OCI-LY1 (cell line): ENCODE data around the gene PLA2G6.

Source experiments
- H2AFZ ChIP-seq: fragments of 200-600 bp; sonication (generic), shearing (Covaris generic); 2 replicates; pipeline ENCODE4 v1.6.0; 2014; ENCODE audit warnings: antibody characterized with exemption, mild to moderate bottlenecking, low read length
- H3F3A ChIP-seq: fragments of 200-600 bp; sonication (generic), shearing (Covaris generic); 2 replicates; pipeline ENCODE4 v1.6.0; 2014; ENCODE audit warnings: mild to moderate bottlenecking, antibody characterized with exemption, low read length, moderate library complexity; ENCODE audit not compliant: insufficient read depth
- H3K27ac ChIP-seq: fragments of 200-600 bp; sonication (generic); 2 replicates; pipeline ENCODE4 v1.5.1; 2014; ENCODE audit warnings: low read length, mixed run types, mild to moderate bottlenecking, low read depth; ENCODE audit not compliant: poor library complexity, severe bottlenecking
- H3K27me3 ChIP-seq: fragments of 200-600 bp; sonication (generic); 2 replicates; pipeline ENCODE4 v1.6.0; 2014; ENCODE audit warnings: antibody characterized with exemption, mild to moderate bottlenecking, low read length, moderate library complexity; ENCODE audit not compliant: insufficient read depth
- H3K36me3 ChIP-seq: fragments of 200-600 bp; sonication (generic); 2 replicates; pipeline ENCODE4 v1.6.1; 2014; ENCODE audit warnings: mild to moderate bottlenecking, antibody characterized with exemption, low read length, moderate library complexity, mixed read lengths; ENCODE audit not compliant: insufficient read depth
- H3K4me1 ChIP-seq: fragments of 200-600 bp; sonication (generic); 2 replicates; pipeline ENCODE4 v1.5.1; 2014; ENCODE audit warnings: mild to moderate bottlenecking, low read length, moderate library complexity; ENCODE audit not compliant: insufficient read depth, severe bottlenecking
- H3K4me2 ChIP-seq: fragments of 200-600 bp; sonication (generic), shearing (Covaris generic); 2 replicates; pipeline ENCODE4 v1.6.1; 2014; ENCODE audit warnings: low read length
- H3K4me3 ChIP-seq: fragments of 200-600 bp; sonication (generic); 2 replicates; pipeline ENCODE4 v1.5.1; 2014; ENCODE audit warnings: low read length, low read depth, mild to moderate bottlenecking, mixed read lengths; ENCODE audit not compliant: poor library complexity, severe bottlenecking
- H3K79me2 ChIP-seq: fragments of 200-600 bp; shearing (Covaris generic); 2 replicates; pipeline ENCODE4 v1.6.1; 2016; ENCODE audit warnings: mixed run types, low read length, mixed read lengths; ENCODE audit not compliant: insufficient read depth
- H3K9ac ChIP-seq: fragments of 200-600 bp; sonication (generic), shearing (Covaris generic); 2 replicates; pipeline ENCODE4 v1.6.1; 2014; ENCODE audit warnings: mild to moderate bottlenecking, low read length, mixed read lengths
- H3K9me2 ChIP-seq: fragments of 200-600 bp; sonication (generic), shearing (Covaris generic); 2 replicates; pipeline ENCODE4 v1.6.1; 2014; ENCODE audit warnings: low read depth, mild to moderate bottlenecking, low read length, mixed read lengths
- H3K9me3 ChIP-seq: fragments of 200-600 bp; shearing (Covaris generic); 2 replicates; pipeline ENCODE4 v1.6.1; 2014; ENCODE audit warnings: low read length, mixed read lengths
- H4K20me1 ChIP-seq: fragments of 200-600 bp; sonication (generic), shearing (Covaris generic); 2 replicates; pipeline ENCODE4 v1.6.0; 2016; ENCODE audit warnings: mild to moderate bottlenecking, low read length; ENCODE audit not compliant: insufficient read depth
- CTCF ChIP-seq: fragments of 200-600 bp; sonication (generic), shearing (Covaris generic); IDR thresholded peaks from 2 replicates; pipeline ENCODE4 v1.5.1; 2017; ENCODE audit warnings: mild to moderate bottlenecking, antibody characterized with exemption, low read length, moderate library complexity, mixed read lengths
- EZH2 ChIP-seq: fragments of 200-600 bp; sonication (generic), shearing (Covaris generic); IDR thresholded peaks from 2 replicates; pipeline ENCODE4 v1.8.0; 2017; ENCODE audit warnings: borderline replicate concordance, mixed run types, mild to moderate bottlenecking, antibody characterized with exemption, low read length, moderate library complexity, mixed read lengths

The PLA2G6 gene

GRCh38 chr22:38177044-38177443, 4.6 kb downstream of the PLA2G6 start:
- H3K9me3 ChIP-seq: no peaks in the 10 kb centered on the region
- no peak overlapping the region for H3K4me3 ChIP-seq
- H3K9ac ChIP-seq: no peak overlapping the region
- no peak overlapping the region for H3K4me2 ChIP-seq
- H4K20me1 ChIP-seq: no peaks in the 10 kb centered on the region
- H3K9me2 ChIP-seq: no peaks in the 10 kb centered on the region
- no peak overlapping the region for H3K27ac ChIP-seq
- no peaks in the 10 kb centered on the region for H3F3A ChIP-seq
- peaks cover 6% of the 10 kb centered on the region; the same call in 1 of the 2 replicates for H3K36me3 ChIP-seq
- peaks cover 46% of the 10 kb centered on the region for H3K4me1 ChIP-seq
- H3K79me2 ChIP-seq: no peaks in the 10 kb centered on the region
- H2AFZ ChIP-seq: no peak overlapping the region
- no peak for TF ChIP-seq CTCF
- TF ChIP-seq EZH2: no peak
- no peaks in the 10 kb centered on the region for H3K27me3 ChIP-seq

GRCh38 chr22:38176170-38176741, 5.4 kb downstream of the PLA2G6 start:
- Histone ChIP-seq H3K36me3 (peaks cover 6% of the 10 kb centered on the region; the same call in 1 of the 2 replicates), H3K4me2 (no peak overlapping the region), H3K27me3 (no peaks in the 10 kb centered on the region), H3K9ac (no peak overlapping the region), H4K20me1 (no peaks in the 10 kb centered on the region), H3K79me2 (no peaks in the 10 kb centered on the region), H2AFZ (no peak overlapping the region), H3K27ac (no peak overlapping the region), H3K4me3 (no peak overlapping the region), H3K4me1 (peaks cover 46% of the 10 kb centered on the region), H3K9me3 (no peaks in the 10 kb centered on the region), H3K9me2 (no peaks in the 10 kb centered on the region), H3F3A (no peaks in the 10 kb centered on the region)
- no peak for TF ChIP-seq EZH2
- TF ChIP-seq CTCF: no peak

- H3K4me3 ChIP-seq: no peak overlapping the region
- no peaks in the 10 kb centered on the region for H3F3A ChIP-seq
- H3K4me1 ChIP-seq: peaks cover 38% of the 10 kb centered on the region
- no peaks in the 10 kb centered on the region for H3K9me3 ChIP-seq
- H3K9ac ChIP-seq: no peak overlapping the region
- H3K79me2 ChIP-seq: no peaks in the 10 kb centered on the region
- no peaks in the 10 kb centered on the region for H3K9me2 ChIP-seq
- H4K20me1 ChIP-seq: no peaks in the 10 kb centered on the region
- no peak overlapping the region for H3K4me2 ChIP-seq
- H2AFZ ChIP-seq: no peak overlapping the region
- H3K27ac ChIP-seq: no peak overlapping the region
- H3K36me3 ChIP-seq: peaks cover 6% of the 10 kb centered on the region; the same call in 1 of the 2 replicates
- TF ChIP-seq EZH2 (no peak), CTCF (no peak)
- no peaks in the 10 kb centered on the region for H3K27me3 ChIP-seq
These were observed 6.2 kb downstream of the PLA2G6 start for GRCh38 chr22:38175206-38176118.
